H9 (cell line): ENCODE data around the gene MIR17HG. TPM values are rescaled to one million over a fixed set of nuclear protein-coding genes. Genes with fewer than 3 reads are reported as not detected.

Experiments used
- DNase-seq: peaks from one replicate; pipeline ENCODE4 v3.0.0-alpha.2; 2017
- H2AFZ ChIP-seq: one replicate; pipeline ENCODE4 v1.6.1; 2013; ENCODE audit warnings: mild to moderate bottlenecking, low read length, control low read depth, moderate library complexity
- H2AK5ac ChIP-seq: 2 replicates; pipeline ENCODE4 v1.6.1; 2013; ENCODE audit warnings: low read length, control low read depth, mixed read lengths; ENCODE audit not compliant: insufficient read length
- H2BK120ac ChIP-seq: one replicate; pipeline ENCODE4 v1.6.1; 2013; ENCODE audit warnings: low read depth, mild to moderate bottlenecking, low read length, control low read depth, inconsistent platforms; ENCODE audit not compliant: poor library complexity, severe bottlenecking
- H2BK12ac ChIP-seq: 2 replicates; pipeline ENCODE4 v1.6.1; 2013; ENCODE audit warnings: low read length, control low read depth, mixed read lengths, low read depth; ENCODE audit not compliant: insufficient read length
- H2BK15ac ChIP-seq: 2 replicates; pipeline ENCODE4 v1.6.1; 2013; ENCODE audit warnings: low read depth, low read length, control low read depth
- H2BK20ac ChIP-seq: one replicate; pipeline ENCODE4 v1.6.1; 2013; ENCODE audit warnings: low read depth, mild to moderate bottlenecking, low read length, control low read depth, inconsistent platforms; ENCODE audit not compliant: poor library complexity, severe bottlenecking
- H2BK5ac ChIP-seq: 2 replicates; pipeline ENCODE4 v1.6.1; 2013; ENCODE audit warnings: low read length, control low read depth, mixed read lengths; ENCODE audit not compliant: insufficient read length
- H3K14ac ChIP-seq: 2 replicates; pipeline ENCODE4 v1.6.1; 2013; ENCODE audit warnings: low read length, control low read depth; ENCODE audit not compliant: insufficient read depth
- H3K18ac ChIP-seq: 2 replicates; pipeline ENCODE4 v1.6.1; 2013; ENCODE audit warnings: low read depth, mild to moderate bottlenecking, mixed read lengths, low read length, control low read depth; ENCODE audit not compliant: insufficient read length
- H3K23ac ChIP-seq: 2 replicates; pipeline ENCODE4 v1.6.1; 2013; ENCODE audit warnings: low read length, control low read depth, mixed read lengths, low read depth; ENCODE audit not compliant: insufficient read length
- H3K23me2 ChIP-seq: 2 replicates; pipeline ENCODE4 v1.6.1; 2013; ENCODE audit warnings: low read depth, mild to moderate bottlenecking, mixed read lengths, low read length, control low read depth; ENCODE audit not compliant: insufficient read length, poor library complexity, severe bottlenecking
- H3K27ac ChIP-seq: 2 replicates; pipeline ENCODE4 v1.5.1; 2013; ENCODE audit warnings: low read length, control low read depth, mixed read lengths, low read depth; ENCODE audit not compliant: insufficient read length
- H3K27me3 ChIP-seq: 2 replicates; pipeline ENCODE4 v1.6.1; 2013; ENCODE audit warnings: low read length, control low read depth, inconsistent platforms; ENCODE audit not compliant: insufficient read depth
- H3K4ac ChIP-seq: 2 replicates; pipeline ENCODE4 v1.6.1; 2013; ENCODE audit warnings: low read depth, mild to moderate bottlenecking, control low read depth, inconsistent platforms, low read length, moderate library complexity
- H3K4me1 ChIP-seq: 2 replicates; pipeline ENCODE4 v1.6.1; 2013; ENCODE audit warnings: low read length, control low read depth, inconsistent platforms; ENCODE audit not compliant: insufficient read depth
- H3K4me2 ChIP-seq: 2 replicates; pipeline ENCODE4 v1.6.1; 2013; ENCODE audit warnings: low read length, control low read depth, mixed read lengths; ENCODE audit not compliant: insufficient read length, insufficient read depth
- H3K56ac ChIP-seq: 2 replicates; pipeline ENCODE4 v1.6.1; 2013; ENCODE audit warnings: low read depth, mild to moderate bottlenecking, mixed read lengths, low read length, control low read depth; ENCODE audit not compliant: insufficient read length
- H3K79me1 ChIP-seq: 2 replicates; pipeline ENCODE4 v1.6.1; 2013; ENCODE audit warnings: low read depth, mild to moderate bottlenecking, moderate library complexity, low read length, control low read depth, inconsistent platforms; ENCODE audit not compliant: insufficient read depth, poor library complexity, severe bottlenecking
- H3K79me2 ChIP-seq: 2 replicates; pipeline ENCODE4 v1.6.1; 2013; ENCODE audit warnings: low read length, control low read depth, inconsistent platforms; ENCODE audit not compliant: insufficient read depth
- H3K9ac ChIP-seq: 2 replicates; pipeline ENCODE4 v1.6.1; 2013; ENCODE audit warnings: low read length, control low read depth, mixed read lengths; ENCODE audit not compliant: insufficient read length; ENCODE audit errors: extremely low read depth
- H3K9me3 ChIP-seq: one replicate; pipeline ENCODE4 v1.6.1; 2013; ENCODE audit warnings: low read depth, low read length, inconsistent platforms; ENCODE audit not compliant: control insufficient read depth
- H3T11ph ChIP-seq: one replicate; pipeline ENCODE4 v1.6.1; 2013; ENCODE audit warnings: mild to moderate bottlenecking, low read length, control low read depth, inconsistent platforms
- H4K20me1 ChIP-seq: one replicate; pipeline ENCODE4 v1.6.1; 2013; ENCODE audit not compliant: control insufficient read depth, insufficient read length, insufficient read depth
- H4K5ac ChIP-seq: 2 replicates; pipeline ENCODE4 v1.6.1; 2013; ENCODE audit warnings: low read depth, mild to moderate bottlenecking, mixed read lengths, low read length, control low read depth; ENCODE audit not compliant: insufficient read length
- H4K8ac ChIP-seq: replicated peaks from 2 replicates; pipeline ENCODE4 v1.6.1; 2013; ENCODE audit warnings: low read length, control low read depth, mixed read lengths, low read depth; ENCODE audit not compliant: insufficient read length
- H4K91ac ChIP-seq: 2 replicates; pipeline ENCODE4 v1.6.1; 2013; ENCODE audit warnings: low read depth, mild to moderate bottlenecking, moderate library complexity, mixed read lengths, low read length, control low read depth; ENCODE audit not compliant: insufficient read length
- H3K27ac Mint-ChIP-seq, 3 experiments: 2 replicates in 2 of 3; 3 replicates in 1 of 3; pipeline ENCODE4 v1.8.0; 2020 to 2021; ENCODE audit warnings: mixed read lengths in 3 of 3, mild to moderate bottlenecking in 1 of 3, moderate library complexity in 1 of 3
- H3K27me3 Mint-ChIP-seq: 2 replicates; pipeline ENCODE4 v1.8.0; 2021; ENCODE audit warnings: low read depth, mild to moderate bottlenecking, moderate library complexity, mixed read lengths
- H3K36me3 Mint-ChIP-seq, 3 experiments: 2 replicates in 2 of 3; 3 replicates in 1 of 3; pipeline ENCODE4 v1.8.0; 2020 to 2021; ENCODE audit warnings: low read depth in 3 of 3, mixed read lengths in 3 of 3; ENCODE audit not compliant: insufficient read depth in 1 of 3
- H3K4me1 Mint-ChIP-seq, 2 experiments: 2 replicates each; pipeline ENCODE4 v1.8.0; 2020; ENCODE audit warnings: mixed read lengths in 2 of 2
- H3K4me3 Mint-ChIP-seq, 2 experiments: 2 replicates in 1 of 2; 3 replicates in 1 of 2; pipeline ENCODE4 v1.8.0; 2020 to 2021; ENCODE audit warnings: mild to moderate bottlenecking in 2 of 2, mixed read lengths in 2 of 2, moderate library complexity in 1 of 2
- H3K9me3 Mint-ChIP-seq, 2 experiments: 2 replicates in 1 of 2; 3 replicates in 1 of 2; pipeline ENCODE4 v1.8.0; 2020; ENCODE audit warnings: mild to moderate bottlenecking in 2 of 2, mixed read lengths in 2 of 2, moderate library complexity in 1 of 2
- WGBS: extraction: QIAGEN DNeasy Blood & Tissue Kit; methylation state at CpG from one replicate; pipeline ENCODE4 v1.1.7; 2013; ENCODE audit warnings: missing lambda C conversion rate, low lambda C conversion rate, mixed read lengths; ENCODE audit not compliant: insufficient read length; ENCODE audit errors: extremely low coverage; 5-methylcytosine and 5-hydroxymethylcytosine counted together
- total RNA-seq: library from RNA; stranded (reverse); gene quantifications from 2 replicates; pipeline ENCODE4 v1.2.1, GENCODE V29; 2021
- TF ChIP-seq, protein P1 (sequence below): fragments of 200-600 bp; sonication (generic); conservative IDR thresholded peaks from 3 replicates; pipeline ENCODE4 v1.8.0; 2021; ENCODE audit warnings: antibody characterized with exemption, mild to moderate bottlenecking

Gene MIR17HG
- total RNA-seq, 1 experiment from 2014 or later, result 38.7 TPM

DNA sequence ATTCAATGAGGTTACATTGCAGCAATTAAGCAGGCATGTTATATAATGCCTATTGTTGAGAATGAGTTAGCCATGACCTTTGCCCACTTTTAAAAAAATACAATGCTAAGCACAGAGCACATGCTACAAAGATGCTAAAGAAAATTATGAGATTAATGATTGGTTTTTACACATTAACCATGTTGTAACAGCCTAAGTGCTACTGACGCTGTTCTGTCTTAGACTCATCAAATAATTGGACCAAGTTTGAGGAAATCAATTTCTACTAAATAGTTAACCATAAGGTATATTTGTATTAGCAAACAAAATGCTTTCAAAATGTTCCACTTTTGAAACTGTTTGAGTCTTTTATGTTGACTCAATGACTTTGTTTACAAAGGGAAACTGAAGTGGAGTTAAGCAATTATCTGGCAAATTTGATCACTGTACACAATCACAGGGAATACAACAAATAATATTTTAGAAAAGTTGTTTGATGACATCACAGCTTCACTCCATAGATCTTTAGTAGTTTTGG is 14.3 kb downstream of the MIR17HG start:
- no peak overlapping the region for H3K4me2 ChIP-seq

More for the DNA sequence above, 14.3 kb downstream of the MIR17HG start:
- H3K9me3 Mint-ChIP-seq, result no peaks in the 10 kb centered on the region; a peak in 1 of 5 replicates
- TF ChIP-seq, protein P1, sequence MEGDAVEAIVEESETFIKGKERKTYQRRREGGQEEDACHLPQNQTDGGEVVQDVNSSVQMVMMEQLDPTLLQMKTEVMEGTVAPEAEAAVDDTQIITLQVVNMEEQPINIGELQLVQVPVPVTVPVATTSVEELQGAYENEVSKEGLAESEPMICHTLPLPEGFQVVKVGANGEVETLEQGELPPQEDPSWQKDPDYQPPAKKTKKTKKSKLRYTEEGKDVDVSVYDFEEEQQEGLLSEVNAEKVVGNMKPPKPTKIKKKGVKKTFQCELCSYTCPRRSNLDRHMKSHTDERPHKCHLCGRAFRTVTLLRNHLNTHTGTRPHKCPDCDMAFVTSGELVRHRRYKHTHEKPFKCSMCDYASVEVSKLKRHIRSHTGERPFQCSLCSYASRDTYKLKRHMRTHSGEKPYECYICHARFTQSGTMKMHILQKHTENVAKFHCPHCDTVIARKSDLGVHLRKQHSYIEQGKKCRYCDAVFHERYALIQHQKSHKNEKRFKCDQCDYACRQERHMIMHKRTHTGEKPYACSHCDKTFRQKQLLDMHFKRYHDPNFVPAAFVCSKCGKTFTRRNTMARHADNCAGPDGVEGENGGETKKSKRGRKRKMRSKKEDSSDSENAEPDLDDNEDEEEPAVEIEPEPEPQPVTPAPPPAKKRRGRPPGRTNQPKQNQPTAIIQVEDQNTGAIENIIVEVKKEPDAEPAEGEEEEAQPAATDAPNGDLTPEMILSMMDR, result no peak
- Histone ChIP-seq H4K20me1 (no peaks in the 10 kb centered on the region), H3K27ac (no peak overlapping the region), H3K79me1 (no peaks in the 10 kb centered on the region), H3K9me3 (no peaks in the 10 kb centered on the region), H3K56ac (no peak overlapping the region), H3K4me1 (no peaks in the 10 kb centered on the region; the same call in 1 of the 2 replicates), H2BK5ac (no peak overlapping the region), H4K5ac (no peak overlapping the region), H3K23me2 (no peaks in the 10 kb centered on the region), H2AFZ (no peak overlapping the region), H4K8ac (no peak overlapping the region), H2BK15ac (no peak overlapping the region), H3K9ac (no peak overlapping the region), H3K27me3 (no peaks in the 10 kb centered on the region), H3K79me2 (no peaks in the 10 kb centered on the region), H3K4ac (no peak overlapping the region), H2BK120ac (no peak overlapping the region), H3K14ac (no peak overlapping the region), H4K91ac (no peak overlapping the region), H2AK5ac (no peak overlapping the region), H3K18ac (no peak overlapping the region), H3T11ph (no peak overlapping the region), H2BK12ac (no peak overlapping the region), H2BK20ac (no peak overlapping the region), H3K23ac (no peak overlapping the region)
- no peak for DNase-seq
- H3K4me1 Mint-ChIP-seq, result no peaks in the 10 kb centered on the region
- peaks cover 1% of the 10 kb centered on the region; the same call in 1 of the 2 replicates for H3K27me3 Mint-ChIP-seq
- no CpG with 5 or more reads among the region's 1 CpG for WGBS
- H3K4me3 Mint-ChIP-seq, result no peak overlapping the region
- no peak overlapping the region for H3K27ac Mint-ChIP-seq
- peaks cover 0 to 5% (median 2%) of the 10 kb centered on the region in 3 experiments; a peak in 4 of 7 replicates for H3K36me3 Mint-ChIP-seq
